ENCODE measurements around the gene CDKAL1.

Gene CDKAL1

DNA sequence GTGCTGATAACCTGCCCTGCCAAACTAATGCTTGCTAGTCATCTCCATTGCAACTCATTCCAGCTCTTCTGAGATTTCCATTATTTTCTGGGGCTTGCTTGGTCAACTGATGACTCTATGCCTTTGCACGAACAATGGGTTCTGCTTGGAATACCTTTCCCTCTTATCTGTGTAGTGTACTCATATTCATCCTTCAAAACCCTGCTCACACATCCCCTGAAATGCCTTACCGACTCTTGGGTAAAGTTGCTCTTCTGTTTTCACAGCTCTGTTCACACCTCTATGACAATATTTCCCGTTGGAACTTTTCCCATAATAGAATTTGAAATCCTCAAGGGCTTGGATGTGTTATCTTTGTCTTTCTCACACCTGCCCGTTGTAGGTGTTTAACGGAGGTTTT lies 728.2 kb downstream of the CDKAL1 start:
- no peaks in the 10 kb centered on the region for H3K4me1 ChIP-seq (ENCODE audit: control insufficient read depth, insufficient read depth, low read length)
- H3K4me3 ChIP-seq (ENCODE audit: low read length in 2 of 2), result no peak overlapping the region
- H3K9ac ChIP-seq (ENCODE audit: low read length in 2 of 2), result no peak overlapping the region
- no peaks in the 10 kb centered on the region for H3K36me3 ChIP-seq (ENCODE audit: control insufficient read depth in 2 of 2, insufficient read depth in 2 of 2, low read length in 2 of 2)
- H3K27me3 ChIP-seq (ENCODE audit: control insufficient read depth in 1 of 2, insufficient read depth in 2 of 2, low read length in 2 of 2), result no peaks in the 10 kb centered on the region
- no peak overlapping the region for H3K27ac ChIP-seq (ENCODE audit: low read length)
- H3K9me3 ChIP-seq (ENCODE audit: control insufficient read depth in 2 of 2, low read length in 2 of 2), result no peaks in the 10 kb centered on the region

DNA sequence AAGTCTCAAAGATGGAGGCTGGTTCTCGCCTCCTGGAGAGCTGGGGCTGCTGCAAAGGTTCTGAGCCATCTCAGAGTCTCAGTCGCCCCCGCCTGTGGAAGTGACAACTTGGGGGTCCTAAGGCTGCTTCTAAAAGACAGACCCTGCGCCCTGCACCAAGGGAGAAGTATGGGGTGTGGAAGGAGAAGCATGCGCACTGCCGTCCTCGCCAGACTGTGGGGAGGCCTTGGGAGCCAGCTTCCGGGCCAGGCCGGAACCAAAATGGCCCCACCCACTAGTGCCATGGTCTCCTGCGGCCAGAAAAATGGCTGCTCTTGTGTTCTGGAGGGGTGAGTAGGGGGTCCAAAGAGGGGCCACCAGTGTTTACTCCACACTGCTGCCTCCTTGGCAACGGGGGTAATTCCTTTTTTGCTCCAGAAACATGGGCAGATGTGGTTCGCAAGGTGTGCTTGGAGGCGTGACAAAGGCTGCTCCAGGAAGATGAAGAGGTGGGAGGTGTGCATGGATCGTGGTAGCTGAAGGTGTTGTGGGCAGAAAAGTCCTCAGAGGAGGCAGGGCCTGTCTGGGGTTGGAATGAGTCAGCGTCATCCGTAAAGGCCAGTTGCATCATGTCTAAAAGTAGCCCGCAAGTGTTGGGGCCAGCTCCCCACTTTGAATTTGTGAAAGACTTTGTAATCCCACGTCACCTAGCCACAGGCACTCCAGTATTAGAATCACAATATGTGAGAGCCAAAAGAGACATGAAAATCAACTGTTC lies 729.5 kb downstream of the CDKAL1 start:
- no peak overlapping the region for H3K27ac ChIP-seq (ENCODE audit: low read length)
- H3K27me3 ChIP-seq (ENCODE audit: control insufficient read depth in 1 of 2, insufficient read depth in 2 of 2, low read length in 2 of 2), result no peaks in the 10 kb centered on the region
- H3K9me3 ChIP-seq (ENCODE audit: control insufficient read depth in 2 of 2, low read length in 2 of 2), result no peaks in the 10 kb centered on the region
- H3K9ac ChIP-seq (ENCODE audit: low read length in 2 of 2), result no peak overlapping the region
- H3K4me1 ChIP-seq (ENCODE audit: control insufficient read depth, insufficient read depth, low read length), result no peaks in the 10 kb centered on the region
- H3K36me3 ChIP-seq (ENCODE audit: control insufficient read depth in 2 of 2, insufficient read depth in 2 of 2, low read length in 2 of 2), result no peaks in the 10 kb centered on the region
- H3K4me3 ChIP-seq (ENCODE audit: low read length in 2 of 2), result no peak overlapping the region

DNA sequence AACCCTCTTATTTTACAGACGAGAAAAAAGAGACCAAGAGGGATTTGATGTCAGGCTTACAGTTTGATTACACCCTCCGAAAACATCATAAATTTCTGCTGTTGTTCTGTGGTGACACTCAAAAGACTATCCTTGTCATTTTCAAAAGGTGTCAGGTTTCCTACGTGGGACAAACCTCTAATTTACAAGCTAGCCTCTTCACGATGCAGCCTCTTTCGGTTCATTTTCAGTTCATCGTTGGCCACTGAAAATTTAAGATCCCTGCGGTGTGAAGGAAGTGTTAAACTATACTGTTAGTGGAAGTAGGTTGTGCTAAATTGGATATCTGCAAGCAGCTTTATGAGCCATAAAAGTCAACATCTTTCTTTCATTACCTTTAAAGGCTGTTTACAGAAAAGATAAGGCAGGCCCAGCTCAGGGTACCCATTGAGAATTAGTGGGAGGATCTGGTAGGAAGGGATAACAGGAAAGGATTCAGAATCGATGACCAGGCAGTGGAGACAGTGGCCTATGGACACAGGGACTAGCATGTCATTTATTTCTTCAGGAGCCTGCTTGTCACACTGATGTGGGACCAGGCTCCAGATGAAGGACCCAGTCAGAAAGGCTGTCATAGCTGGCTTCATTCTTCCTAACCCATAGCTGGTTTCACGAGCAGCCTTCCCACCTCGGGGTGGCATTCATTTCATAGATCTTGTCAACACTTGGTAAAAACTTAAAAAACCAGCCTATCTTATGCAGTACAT lies 730.2 kb downstream of the CDKAL1 start:
- H3K9me3 ChIP-seq (ENCODE audit: control insufficient read depth in 2 of 2, low read length in 2 of 2), result no peaks in the 10 kb centered on the region
- H3K27ac ChIP-seq (ENCODE audit: low read length), result no peak overlapping the region
- H3K36me3 ChIP-seq (ENCODE audit: control insufficient read depth in 2 of 2, insufficient read depth in 2 of 2, low read length in 2 of 2), result no peaks in the 10 kb centered on the region
- no peak overlapping the region for H3K4me3 ChIP-seq (ENCODE audit: low read length in 2 of 2)
- H3K9ac ChIP-seq (ENCODE audit: low read length in 2 of 2), result no peak overlapping the region
- H3K4me1 ChIP-seq (ENCODE audit: control insufficient read depth, insufficient read depth, low read length), result no peaks in the 10 kb centered on the region
- H3K27me3 ChIP-seq (ENCODE audit: control insufficient read depth in 1 of 2, insufficient read depth in 2 of 2, low read length in 2 of 2), result no peaks in the 10 kb centered on the region

DNA sequence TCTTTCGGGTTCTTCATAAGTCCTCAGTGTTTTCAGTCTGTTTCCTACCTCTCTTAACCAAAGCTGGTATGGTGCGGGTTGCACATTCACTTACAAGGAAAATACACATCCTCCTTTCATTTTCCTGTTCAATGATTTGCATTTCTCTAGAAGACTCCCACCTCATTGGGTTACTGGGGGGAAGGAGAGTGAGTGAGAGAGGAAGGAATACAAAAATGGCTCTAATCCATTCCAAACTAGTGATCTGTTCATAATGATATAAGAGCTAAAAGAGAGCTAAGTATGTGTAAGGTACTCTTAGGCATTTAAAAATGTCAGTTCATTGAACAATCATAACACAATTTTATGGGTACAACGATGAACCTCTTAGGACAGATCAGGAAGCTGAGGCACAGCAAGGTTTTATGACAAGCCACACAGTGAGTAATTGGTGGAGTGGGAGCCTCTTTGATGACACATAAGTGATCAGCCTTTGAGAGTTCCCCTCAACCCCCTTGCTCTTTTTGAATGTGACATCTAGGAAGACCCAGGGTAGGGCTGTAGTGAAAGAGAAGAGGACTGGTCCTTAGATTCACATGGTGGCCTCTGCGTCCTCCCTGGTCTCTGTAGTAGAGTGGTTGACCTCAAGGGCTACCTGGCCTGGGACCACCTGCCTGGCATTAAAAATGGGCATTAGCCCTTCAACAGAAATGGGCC lies 730.9 kb downstream of the CDKAL1 start:
- Histone ChIP-seq H3K9me3 (ENCODE audit: control insufficient read depth in 2 of 2, low read length in 2 of 2) (no peaks in the 10 kb centered on the region), H3K4me1 (ENCODE audit: control insufficient read depth, insufficient read depth, low read length) (no peaks in the 10 kb centered on the region), H3K27me3 (ENCODE audit: control insufficient read depth in 1 of 2, insufficient read depth in 2 of 2, low read length in 2 of 2) (no peaks in the 10 kb centered on the region), H3K27ac (ENCODE audit: low read length) (no peak overlapping the region), H3K4me3 (ENCODE audit: low read length in 2 of 2) (no peak overlapping the region), H3K9ac (ENCODE audit: low read length in 2 of 2) (no peak overlapping the region), H3K36me3 (ENCODE audit: control insufficient read depth in 2 of 2, insufficient read depth in 2 of 2, low read length in 2 of 2) (no peaks in the 10 kb centered on the region)

DNA sequence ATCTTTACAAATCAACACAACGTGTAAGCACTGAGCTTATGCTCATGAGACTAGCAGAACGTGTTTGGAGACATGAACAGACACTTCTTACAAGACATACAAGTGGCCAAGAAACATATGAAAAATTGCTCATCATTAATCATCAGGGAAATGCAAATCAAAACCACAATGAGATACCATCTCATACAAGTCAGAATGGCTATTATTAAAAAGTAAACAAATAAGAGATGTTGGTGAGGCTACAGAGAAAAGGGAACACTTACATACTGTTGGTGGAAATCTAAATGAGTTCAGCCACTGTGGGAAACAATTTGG lies 731.4 kb downstream of the CDKAL1 start:
- H3K4me3 ChIP-seq (ENCODE audit: low read length in 2 of 2), result no peak overlapping the region
- no peaks in the 10 kb centered on the region for H3K4me1 ChIP-seq (ENCODE audit: control insufficient read depth, insufficient read depth, low read length)
- no peak overlapping the region for H3K9ac ChIP-seq (ENCODE audit: low read length in 2 of 2)
- H3K36me3 ChIP-seq (ENCODE audit: control insufficient read depth in 2 of 2, insufficient read depth in 2 of 2, low read length in 2 of 2), result no peaks in the 10 kb centered on the region
- H3K9me3 ChIP-seq (ENCODE audit: control insufficient read depth in 2 of 2, low read length in 2 of 2), result no peaks in the 10 kb centered on the region
- H3K27me3 ChIP-seq (ENCODE audit: control insufficient read depth in 1 of 2, insufficient read depth in 2 of 2, low read length in 2 of 2), result no peaks in the 10 kb centered on the region
- H3K27ac ChIP-seq (ENCODE audit: low read length), result no peak overlapping the region

DNA sequence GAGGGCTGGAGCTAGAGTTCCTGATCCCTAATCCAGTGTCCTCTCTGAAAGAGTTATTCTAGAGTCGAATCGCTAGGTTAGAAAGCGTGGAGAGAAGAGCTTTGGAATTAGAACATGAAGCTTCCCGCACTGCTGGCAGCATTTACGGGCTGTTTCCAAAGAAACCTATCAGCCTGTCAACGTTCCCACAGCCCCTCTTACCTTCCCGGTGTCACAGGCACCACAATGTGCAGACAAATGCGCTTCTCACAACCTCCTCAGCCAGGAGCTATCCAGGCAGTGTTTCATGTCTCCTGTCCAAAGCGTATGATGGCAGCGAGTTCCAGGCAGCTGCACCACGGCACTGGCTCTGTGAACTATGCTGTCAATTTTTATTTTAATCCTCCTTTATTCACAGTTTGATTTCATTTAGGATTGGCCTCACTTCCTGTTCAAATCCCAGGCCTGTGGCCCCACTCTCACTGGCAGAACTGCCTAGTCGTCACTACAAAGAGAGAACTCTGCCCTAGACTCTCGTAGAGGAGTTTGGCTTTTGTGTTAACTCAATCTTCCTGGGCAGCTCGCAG lies 736.5 kb downstream of the CDKAL1 start:
- no peak overlapping the region for H3K4me3 ChIP-seq (ENCODE audit: low read length in 2 of 2)
- H3K27me3 ChIP-seq (ENCODE audit: control insufficient read depth in 1 of 2, insufficient read depth in 2 of 2, low read length in 2 of 2), result no peaks in the 10 kb centered on the region
- H3K4me1 ChIP-seq (ENCODE audit: control insufficient read depth, insufficient read depth, low read length), result no peaks in the 10 kb centered on the region
- peaks cover 4 to 5% of the 10 kb centered on the region in 2 donors for H3K9me3 ChIP-seq (ENCODE audit: control insufficient read depth in 2 of 2, low read length in 2 of 2)
- no peaks in the 10 kb centered on the region for H3K36me3 ChIP-seq (ENCODE audit: control insufficient read depth in 2 of 2, insufficient read depth in 2 of 2, low read length in 2 of 2)
- H3K27ac ChIP-seq (ENCODE audit: low read length), result no peak overlapping the region
- no peak overlapping the region for H3K9ac ChIP-seq (ENCODE audit: low read length in 2 of 2)

DNA sequence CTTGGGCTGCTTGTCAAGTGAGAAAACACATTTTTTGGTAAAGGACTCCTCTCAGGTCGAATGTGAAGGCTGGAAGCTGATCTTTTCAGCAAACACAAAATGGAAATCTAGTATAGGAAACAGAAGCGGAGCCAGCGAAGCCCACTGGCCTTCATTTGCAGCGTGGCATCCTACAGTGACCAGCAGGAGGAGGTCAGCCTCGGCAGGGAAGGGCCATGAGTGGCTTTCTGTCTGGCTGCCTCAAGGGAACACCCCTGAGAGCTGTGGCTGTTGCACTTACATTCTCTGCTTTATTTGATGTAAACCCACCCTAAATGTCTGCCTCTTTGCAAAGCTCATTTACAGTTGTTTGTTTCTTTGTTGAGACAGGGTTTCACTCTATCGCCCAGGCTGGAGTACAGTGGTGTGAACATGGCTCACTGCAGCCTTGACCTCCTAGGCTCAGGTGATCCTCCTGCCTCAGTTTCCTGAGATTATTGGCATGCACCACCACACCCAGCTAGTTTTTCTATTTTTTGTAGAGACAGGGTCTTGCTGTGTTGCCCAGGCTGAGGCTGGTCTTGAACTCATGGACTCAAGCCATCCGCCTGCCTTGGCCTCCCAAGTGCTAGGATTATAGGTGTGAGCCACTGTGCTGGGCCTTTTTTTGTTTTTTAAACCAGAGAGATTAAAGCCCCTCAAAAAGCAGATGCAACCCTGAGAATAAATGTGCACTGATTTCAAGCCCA lies 737.3 kb downstream of the CDKAL1 start:
- H3K36me3 ChIP-seq (ENCODE audit: control insufficient read depth in 2 of 2, insufficient read depth in 2 of 2, low read length in 2 of 2), result no peaks in the 10 kb centered on the region
- H3K27ac ChIP-seq (ENCODE audit: low read length), result no peak overlapping the region
- no peak overlapping the region for H3K9ac ChIP-seq (ENCODE audit: low read length in 2 of 2)
- H3K4me1 ChIP-seq (ENCODE audit: control insufficient read depth, insufficient read depth, low read length), result no peaks in the 10 kb centered on the region
- H3K27me3 ChIP-seq (ENCODE audit: control insufficient read depth in 1 of 2, insufficient read depth in 2 of 2, low read length in 2 of 2), result no peaks in the 10 kb centered on the region
- no peak overlapping the region for H3K4me3 ChIP-seq (ENCODE audit: low read length in 2 of 2)
- peaks cover 4 to 5% of the 10 kb centered on the region in 2 donors for H3K9me3 ChIP-seq (ENCODE audit: control insufficient read depth in 2 of 2, low read length in 2 of 2)

DNA sequence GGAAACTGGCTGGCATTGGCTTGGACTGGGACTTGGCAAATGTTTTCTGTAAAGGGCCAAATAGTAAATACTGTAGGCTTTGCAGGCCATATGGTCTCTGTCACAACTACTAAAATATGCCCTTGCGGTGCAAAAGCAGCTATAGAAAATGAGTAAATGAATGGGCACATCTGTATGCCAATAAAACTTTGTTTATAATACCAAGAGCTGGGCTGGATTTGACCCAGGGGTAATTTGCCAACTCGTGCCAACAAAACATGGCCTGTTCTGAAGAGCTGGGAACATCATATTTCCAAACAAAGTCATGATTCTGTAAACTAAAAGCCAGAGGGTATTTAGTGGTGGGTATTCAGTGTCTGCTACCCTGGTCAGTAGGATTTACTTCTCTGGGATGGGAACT lies 739.2 kb downstream of the CDKAL1 start:
- Histone ChIP-seq H3K4me1 (ENCODE audit: control insufficient read depth, insufficient read depth, low read length) (no peaks in the 10 kb centered on the region), H3K4me3 (ENCODE audit: low read length in 2 of 2) (no peak overlapping the region), H3K27ac (ENCODE audit: low read length) (no peak overlapping the region), H3K9me3 (ENCODE audit: control insufficient read depth in 2 of 2, low read length in 2 of 2) (peaks cover 4 to 5% of the 10 kb centered on the region in 2 donors), H3K36me3 (ENCODE audit: control insufficient read depth in 2 of 2, insufficient read depth in 2 of 2, low read length in 2 of 2) (no peaks in the 10 kb centered on the region), H3K27me3 (ENCODE audit: control insufficient read depth in 1 of 2, insufficient read depth in 2 of 2, low read length in 2 of 2) (no peaks in the 10 kb centered on the region), H3K9ac (ENCODE audit: low read length in 2 of 2) (no peak overlapping the region)

DNA sequence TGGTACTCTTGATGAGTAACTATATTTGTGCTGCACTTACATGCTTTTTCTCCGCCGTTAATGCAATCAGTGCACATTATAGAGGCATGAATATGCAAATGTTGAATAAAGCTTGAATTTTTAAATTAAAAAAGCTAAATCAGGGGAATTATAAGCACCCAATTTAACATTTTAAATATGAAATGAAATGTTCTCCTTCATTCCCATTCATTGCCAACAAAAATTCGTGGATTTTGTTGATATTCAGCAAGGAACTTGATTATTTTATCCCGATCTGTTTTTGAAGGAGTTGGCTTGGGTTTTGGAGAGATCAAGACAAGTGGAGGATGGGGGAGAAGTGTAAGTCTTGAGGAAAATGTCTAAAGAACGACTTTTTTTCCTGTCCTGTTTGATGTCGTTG lies 740.6 kb downstream of the CDKAL1 start:
- H3K36me3 ChIP-seq (ENCODE audit: control insufficient read depth in 2 of 2, insufficient read depth in 2 of 2, low read length in 2 of 2), result no peaks in the 10 kb centered on the region
- H3K4me3 ChIP-seq (ENCODE audit: low read length in 2 of 2), result no peak overlapping the region
- peaks cover 4 to 5% of the 10 kb centered on the region in 2 donors for H3K9me3 ChIP-seq (ENCODE audit: control insufficient read depth in 2 of 2, low read length in 2 of 2)
- H3K27ac ChIP-seq (ENCODE audit: low read length), result no peak overlapping the region
- no peaks in the 10 kb centered on the region for H3K4me1 ChIP-seq (ENCODE audit: control insufficient read depth, insufficient read depth, low read length)
- H3K27me3 ChIP-seq (ENCODE audit: control insufficient read depth in 1 of 2, insufficient read depth in 2 of 2, low read length in 2 of 2), result no peaks in the 10 kb centered on the region
- H3K9ac ChIP-seq (ENCODE audit: low read length in 2 of 2), result no peak overlapping the region

DNA sequence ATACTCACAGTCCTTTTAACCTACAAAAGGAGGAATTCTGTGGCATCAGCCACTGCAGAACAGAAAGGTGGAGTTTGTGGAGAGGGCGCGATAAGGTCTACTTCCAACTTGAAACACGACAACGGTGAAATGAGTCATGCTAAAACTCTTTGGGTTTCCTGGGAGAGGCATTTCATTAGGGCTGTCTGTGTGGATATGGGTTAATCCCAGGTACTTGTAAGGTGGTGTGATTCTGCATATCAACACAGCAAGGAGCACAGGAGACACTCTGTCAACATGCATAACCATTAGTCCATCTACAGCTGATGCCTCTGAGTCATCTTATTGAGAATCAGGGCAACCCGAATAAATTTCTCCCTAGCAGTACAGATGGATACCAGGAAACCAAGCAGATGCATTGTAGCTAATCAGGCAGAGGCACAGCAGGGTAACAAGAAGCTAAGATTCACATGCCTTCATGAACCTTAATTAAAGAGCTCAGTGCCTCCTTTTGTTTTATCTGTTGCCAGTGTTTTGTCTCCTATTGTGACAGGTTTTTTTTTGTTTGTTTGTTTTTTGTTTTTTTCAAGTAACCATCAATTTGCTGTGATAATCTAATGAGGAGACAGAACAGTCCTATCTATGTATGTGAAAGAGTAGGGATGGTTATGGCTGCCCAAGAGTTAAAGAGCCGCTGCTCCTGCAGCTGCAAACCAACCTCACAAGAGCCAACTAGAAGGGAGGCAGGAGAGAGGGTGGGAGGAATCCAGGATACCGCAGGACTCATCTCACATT lies 743.5 kb downstream of the CDKAL1 start:
- Histone ChIP-seq H3K9me3 (ENCODE audit: control insufficient read depth in 2 of 2, low read length in 2 of 2) (peaks cover 3 to 4% of the 10 kb centered on the region in 2 donors), H3K27ac (ENCODE audit: low read length) (no peak overlapping the region), H3K27me3 (ENCODE audit: control insufficient read depth in 1 of 2, insufficient read depth in 2 of 2, low read length in 2 of 2) (no peaks in the 10 kb centered on the region), H3K4me3 (ENCODE audit: low read length in 2 of 2) (no peak overlapping the region), H3K9ac (ENCODE audit: low read length in 2 of 2) (no peak overlapping the region), H3K4me1 (ENCODE audit: control insufficient read depth, insufficient read depth, low read length) (no peaks in the 10 kb centered on the region), H3K36me3 (ENCODE audit: control insufficient read depth in 2 of 2, insufficient read depth in 2 of 2, low read length in 2 of 2) (no peaks in the 10 kb centered on the region)
